Activated T-helper 1 cell treated with anti-CD3 and anti-CD28 coated beads, Interleukin-2, amount 50 U/mL, for 16 hours (primary cell): ENCODE measurements around the gene NOTUM.
"Not testable (repeated sequence)": the region's sequence is repeated elsewhere in the genome, so short reads cannot be mapped to it uniquely, and the experiment has no call there.

Source experiments
- DNase-seq, 2 donors: peaks; one replicate each; pipeline ENCODE4 v3.0.0-alpha.2; 2020; ENCODE audit warnings: low read depth in 1 of 2, low spot score in 1 of 2

Gene NOTUM

GRCh38 chr17:81958633-81959342, 2.2 kb downstream of the NOTUM start:
- no peak for DNase-seq

- no peak for DNase-seq
These were observed 3.1 kb downstream of the NOTUM start for GRCh38 chr17:81957691-81958432.

GRCh38 chr17:81956607-81957589, 4.1 kb downstream of the NOTUM start:
- DNase-seq: no peak

- DNase-seq: no peak
These were observed 5.0 kb downstream of the NOTUM start for GRCh38 chr17:81955756-81956544.

GRCh38 chr17:81955058-81955681, 5.8 kb downstream of the NOTUM start:
- no peak for DNase-seq

GRCh38 chr17:81954131-81955057, 6.6 kb downstream of the NOTUM start:
- no peak for DNase-seq

GRCh38 chr17:81953443-81953842, 7.5 kb downstream of the NOTUM start:
- DNase-seq: not testable (repeated sequence)

- DNase-seq: no peak
These were observed 8.2 kb downstream of the NOTUM start for GRCh38 chr17:81952792-81953228.

GRCh38 chr17:81951785-81952684, 9.0 kb downstream of the NOTUM start:
- no peak for DNase-seq

- DNase-seq: no peak
These were observed 10.5 kb downstream of the NOTUM start for GRCh38 chr17:81950501-81950900.

GRCh38 chr17:81948635-81949378, 12.2 kb downstream of the NOTUM start:
- DNase-seq: no peak

GRCh38 chr17:81947189-81947588, 13.8 kb downstream of the NOTUM start, which contains the start of gene MYADML2:
TSS of gene MYADML2 (minus strand) at chr17:81947233. CDS start at chr17:81941741, 5,492 bp downstream.
- no peak for DNase-seq

- DNase-seq: no peak
These were observed 16.1 kb downstream of the NOTUM start for GRCh38 chr17:81944858-81945257.

GRCh38 chr17:81942167-81942553, 18.8 kb downstream of the NOTUM start:
- DNase-seq: no peak

GRCh38 chr17:81941484-81942166, 19.4 kb downstream of the NOTUM start:
- no peak for DNase-seq
